T-helper 2 cell (primary cell): ENCODE results near the gene GALNT13.

Experiments used
- DNase-seq, 5 experiments: peaks; one replicate each; pipeline versions ENCODE4 v3.0.0 to v3.0.0-alpha.2; 2012 to 2022

GALNT13 gene

GRCh38 chr2:154229966-154230365 lies 358.2 kb downstream of the GALNT13 start:
- no peak for DNase-seq

- DNase-seq, result no peak
Observed at GRCh38 chr2:154231021-154231420, 359.3 kb downstream of the GALNT13 start.

GRCh38 chr2:154233231-154233630 lies 361.5 kb downstream of the GALNT13 start:
- no peak for DNase-seq

- no peak for DNase-seq
Observed at GRCh38 chr2:154238252-154238651, 366.5 kb downstream of the GALNT13 start.

- DNase-seq, result no peak
Observed at GRCh38 chr2:154240316-154240715, 368.6 kb downstream of the GALNT13 start.

- no peak for DNase-seq
Observed at GRCh38 chr2:154240921-154241379, 369.2 kb downstream of the GALNT13 start.

GRCh38 chr2:154242687-154243086 lies 371.0 kb downstream of the GALNT13 start:
- no peak for DNase-seq

GRCh38 chr2:154243685-154244084 lies 372.0 kb downstream of the GALNT13 start:
- no peak for DNase-seq

- no peak for DNase-seq
Observed at GRCh38 chr2:154244932-154245331, 373.2 kb downstream of the GALNT13 start.

GRCh38 chr2:154247503-154247902 lies 375.8 kb downstream of the GALNT13 start:
- DNase-seq, result peak in 1 of 5 experiments; percentile 1

- no peak for DNase-seq
Observed at GRCh38 chr2:154256136-154256535, 384.4 kb downstream of the GALNT13 start.

- no peak for DNase-seq
Observed at GRCh38 chr2:154259030-154259429, 387.3 kb downstream of the GALNT13 start.

GRCh38 chr2:154261473-154262027 lies 389.8 kb downstream of the GALNT13 start:
- no peak for DNase-seq

- no peak for DNase-seq
Observed at GRCh38 chr2:154263206-154263605, 391.5 kb downstream of the GALNT13 start.

- no peak for DNase-seq
Observed at GRCh38 chr2:154264024-154264423, 392.3 kb downstream of the GALNT13 start.

GRCh38 chr2:154267983-154268382 lies 396.3 kb downstream of the GALNT13 start:
- DNase-seq, result no peak

- no peak for DNase-seq
Observed at GRCh38 chr2:154280543-154280942, 408.8 kb downstream of the GALNT13 start.

GRCh38 chr2:154289870-154290269 lies 418.1 kb downstream of the GALNT13 start:
- no peak for DNase-seq

- DNase-seq, result no peak
Observed at GRCh38 chr2:154291511-154291910, 419.8 kb downstream of the GALNT13 start.

GRCh38 chr2:154291927-154292326 lies 420.2 kb downstream of the GALNT13 start:
- no peak for DNase-seq

- DNase-seq, result no peak
Observed at GRCh38 chr2:154293864-154294263, 422.1 kb downstream of the GALNT13 start.

GRCh38 chr2:154306266-154306970 lies 434.7 kb downstream of the GALNT13 start:
- no peak for DNase-seq

GRCh38 chr2:154307007-154307406 lies 435.3 kb downstream of the GALNT13 start:
- no peak for DNase-seq

- no peak for DNase-seq
Observed at GRCh38 chr2:154324601-154325000, 452.9 kb downstream of the GALNT13 start.

- DNase-seq, result no peak
Observed at GRCh38 chr2:154329510-154329909, 457.8 kb downstream of the GALNT13 start.
